Left lobe of liver (tissue), 2 donors: ENCODE measurements around the gene XDH. TPM values are rescaled to one million over a fixed set of nuclear protein-coding genes. Genes with fewer than 3 reads are reported as not detected.

Source experiments
- ATAC-seq: fragments of 200-7000 bp; cut with Tn5 transposase; one replicate; pipeline ENCODE4 v1.9.1; 2020; ENCODE audit warnings: mild to moderate bottlenecking, moderate library complexity
- DNase-seq: peaks from one replicate; pipeline ENCODE4 v3.0.0-alpha.2; 2020; ENCODE audit warnings: low spot score
- total RNA-seq: library from RNA; stranded (reverse); gene quantifications from one replicate; pipeline ENCODE4 v1.2.1, GENCODE V29; 2021
- donor health status: DM: no; HTN: no; CAD: no; lungs with moderate emphysema.
- donor health status: DM: no; HTN: yes; CAD: no.

The XDH gene
- total RNA-seq, 1 donor from 2014 or later: 63.7 TPM

GRCh38 chr2:31371691-31372090 is 42.9 kb downstream of the XDH start:
- ATAC-seq (no peak), DNase-seq (no peak)

GRCh38 chr2:31366733-31367132 is 47.8 kb downstream of the XDH start:
- ATAC-seq (no peak), DNase-seq (no peak)

- no peak for ATAC-seq
- DNase-seq: no peak
Observed at GRCh38 chr2:31365834-31366505, 48.6 kb downstream of the XDH start.

- ATAC-seq (no peak), DNase-seq (no peak)
Observed at GRCh38 chr2:31365348-31365747, 49.2 kb downstream of the XDH start.

- ATAC-seq (no peak), DNase-seq (no peak)
Observed at GRCh38 chr2:31363956-31364750, 50.4 kb downstream of the XDH start.

- ATAC-seq: no peak
- no peak for DNase-seq
Observed at GRCh38 chr2:31362581-31362980, 52.0 kb downstream of the XDH start.

- ATAC-seq (peak; percentile 81), DNase-seq (no peak)
Observed at GRCh38 chr2:31359229-31359628, 55.3 kb downstream of the XDH start.

GRCh38 chr2:31354837-31355236 is 59.7 kb downstream of the XDH start:
- DNase-seq (no peak), ATAC-seq (no peak)

- no peak for ATAC-seq
Observed at GRCh38 chr2:31353179-31353578, 61.4 kb downstream of the XDH start.

GRCh38 chr2:31349684-31350083 is 64.9 kb downstream of the XDH start:
- DNase-seq (no peak), ATAC-seq (no peak)

More at GRCh38 chr2:31353179-31353578, 61.4 kb downstream of the XDH start:
- no peak for DNase-seq

- ATAC-seq (no peak), DNase-seq (no peak)
Observed at GRCh38 chr2:31349160-31349559, 65.4 kb downstream of the XDH start.

GRCh38 chr2:31348618-31349017 is 65.9 kb downstream of the XDH start:
- ATAC-seq: no peak
- no peak for DNase-seq

GRCh38 chr2:31347750-31348149 is 66.8 kb downstream of the XDH start:
- ATAC-seq (no peak), DNase-seq (no peak)

- ATAC-seq: no peak
Observed at GRCh38 chr2:31347319-31347718, 67.2 kb downstream of the XDH start.

GRCh38 chr2:31344447-31344846 is 70.1 kb downstream of the XDH start:
- ATAC-seq (peak; percentile 19), DNase-seq (no peak)

More at GRCh38 chr2:31347319-31347718, 67.2 kb downstream of the XDH start:
- no peak for DNase-seq

GRCh38 chr2:31341351-31341750 is 73.2 kb downstream of the XDH start:
- no peak for DNase-seq
- no peak for ATAC-seq

GRCh38 chr2:31339696-31340095 is 74.8 kb downstream of the XDH start:
- ATAC-seq (no peak), DNase-seq (no peak)

GRCh38 chr2:31337860-31338259 is 76.7 kb downstream of the XDH start:
- ATAC-seq: no peak
- DNase-seq: no peak

GRCh38 chr2:31337197-31337596 is 77.3 kb downstream of the XDH start:
- ATAC-seq (no peak), DNase-seq (no peak)

GRCh38 chr2:31335921-31336585 is 78.5 kb downstream of the XDH start:
- ATAC-seq (no peak), DNase-seq (no peak)

- no peak for ATAC-seq
- DNase-seq: no peak
Observed at GRCh38 chr2:31334311-31335026, 80.1 kb downstream of the XDH start.
